22Rv1 (cell line): ENCODE results near the gene EXOSC10.

Source experiments
- H3K27ac ChIP-seq: fragments of 450-650 bp; 2 replicates; pipeline ENCODE4 v1.5.1; 2017
- CTCF ChIP-seq: fragments of 450-650 bp; IDR thresholded peaks from 2 replicates; pipeline ENCODE4 v1.5.1; 2017; ENCODE audit warnings: mild to moderate bottlenecking
- ZFX ChIP-seq: fragments of 450-650 bp; IDR thresholded peaks from 2 replicates; pipeline ENCODE4 v1.6.1; 2017; ENCODE audit warnings: antibody characterized with exemption, borderline replicate concordance

Gene EXOSC10

GRCh38 chr1:11138952-11139351 is 39.3 kb upstream of the EXOSC10 start:
- no peak for TF ChIP-seq ZFX
- H3K27ac ChIP-seq: no peak overlapping the region

DNA sequence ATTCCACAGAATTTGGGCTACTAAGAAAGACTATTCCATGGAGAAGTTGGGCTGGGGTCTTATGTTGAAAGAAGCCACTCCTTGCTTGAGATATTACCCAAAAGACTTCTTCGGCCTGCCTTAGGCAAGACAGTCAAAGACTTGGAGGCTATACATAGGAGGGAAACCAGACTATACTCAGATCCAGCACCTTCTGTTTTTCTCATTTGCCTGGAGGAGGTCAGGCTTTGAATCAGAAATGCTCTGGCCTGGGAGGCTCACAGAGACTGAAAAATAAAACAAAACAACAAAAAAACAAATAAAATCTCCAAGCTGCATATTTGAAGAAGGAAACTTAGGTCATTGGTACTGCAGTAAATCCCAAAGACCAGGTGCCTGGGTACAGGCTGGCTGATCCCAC is 38.4 kb upstream of the EXOSC10 start:
- no peak overlapping the region for H3K27ac ChIP-seq
- TF ChIP-seq ZFX: no peak
- no peak for TF ChIP-seq CTCF

- H3K27ac ChIP-seq: no peak overlapping the region
- TF ChIP-seq ZFX: no peak
- TF ChIP-seq CTCF: no peak
Observed at GRCh38 chr1:11134898-11135266, 35.2 kb upstream of the EXOSC10 start.

DNA sequence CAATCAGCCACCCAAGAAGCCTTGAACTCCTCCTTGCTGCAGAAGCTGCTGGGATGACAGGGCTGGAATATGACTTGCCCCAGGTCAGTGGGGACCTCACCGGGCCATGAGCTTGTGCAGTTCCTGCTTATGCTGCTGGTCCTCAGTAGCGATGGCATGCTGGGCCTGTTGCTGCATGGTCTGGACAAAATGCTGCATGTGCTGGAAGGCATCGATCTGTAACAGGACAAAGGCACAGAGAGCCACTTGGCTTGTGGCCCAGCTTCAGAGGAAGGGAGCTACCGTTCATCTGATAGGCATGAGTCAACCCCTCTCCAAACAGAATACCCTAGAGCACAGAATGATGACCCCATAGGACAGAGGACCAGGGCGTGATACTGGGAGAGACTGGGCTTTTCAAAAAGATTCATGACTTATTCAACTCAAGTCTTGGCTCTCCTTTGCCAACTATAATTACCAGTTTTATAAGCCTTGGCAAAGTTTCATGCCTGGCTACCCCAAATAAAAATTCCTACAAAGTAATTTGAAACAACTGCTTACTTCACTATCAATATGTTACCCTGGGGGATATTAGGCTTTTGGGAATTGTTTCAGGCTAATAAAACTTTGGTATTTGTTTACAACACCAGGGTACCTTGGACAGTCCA is 34.7 kb upstream of the EXOSC10 start:
- TF ChIP-seq CTCF (no peak), ZFX (no peak)
- no peak overlapping the region for H3K27ac ChIP-seq

DNA sequence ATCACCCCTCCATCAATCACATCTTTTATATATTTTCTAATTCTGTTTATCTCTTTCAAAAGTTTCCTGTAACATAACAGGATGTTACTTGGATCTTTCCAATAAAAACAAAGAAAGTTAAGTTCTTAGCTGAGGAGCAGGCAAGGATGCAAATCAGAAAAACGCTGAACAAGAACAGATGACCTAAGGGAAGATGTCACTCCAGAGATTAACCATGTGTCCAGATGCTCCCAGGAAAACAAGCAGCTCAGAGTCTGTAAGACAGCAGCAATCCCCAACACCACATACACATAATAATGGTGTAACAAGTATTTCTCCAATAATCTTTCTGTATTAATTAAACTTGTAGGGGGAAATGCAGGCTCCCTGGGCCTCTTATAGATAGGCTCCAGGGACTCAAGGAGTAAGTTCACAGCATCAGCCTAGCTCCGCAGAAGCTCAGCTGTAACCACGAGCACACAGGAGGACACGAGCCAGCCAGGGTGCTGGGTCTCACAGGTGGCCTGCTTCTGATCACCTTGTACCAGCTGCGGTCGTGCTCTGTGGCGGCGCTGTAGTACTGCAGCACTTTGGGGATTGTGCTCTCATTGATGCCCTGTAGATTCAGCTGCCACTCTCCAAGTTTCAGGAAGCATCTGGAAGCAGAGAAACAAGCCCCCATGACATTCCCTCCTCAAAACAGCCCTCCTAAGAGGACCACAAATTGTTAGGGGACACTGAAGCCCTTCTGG is 33.1 kb upstream of the EXOSC10 start:
- H3K27ac ChIP-seq: no peak overlapping the region

DNA sequence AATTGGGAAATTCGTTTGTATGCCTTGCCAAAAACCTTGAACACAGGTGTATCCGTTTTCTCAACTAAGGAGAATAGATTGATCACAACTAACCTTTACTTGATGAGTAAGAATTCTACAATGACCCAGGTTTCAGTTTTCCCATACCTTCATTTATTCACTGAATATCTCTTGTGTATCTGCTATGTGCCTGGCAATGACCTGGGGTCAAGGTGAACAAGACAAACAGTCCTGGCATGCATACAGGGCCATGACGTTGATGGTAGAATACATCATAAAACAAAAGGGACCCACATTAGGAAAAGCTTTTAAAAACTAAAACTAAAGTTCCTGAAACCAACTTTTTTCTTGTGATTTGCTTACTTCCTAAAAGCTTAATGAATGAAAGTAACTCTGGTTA is 32.1 kb upstream of the EXOSC10 start:
- no peak overlapping the region for H3K27ac ChIP-seq
- TF ChIP-seq CTCF (no peak), ZFX (no peak)

More for the DNA sequence above, 33.1 kb upstream of the EXOSC10 start:
- TF ChIP-seq CTCF: no peak
- TF ChIP-seq ZFX: no peak

GRCh38 chr1:11130406-11130805 is 30.7 kb upstream of the EXOSC10 start:
- TF ChIP-seq ZFX (no peak), CTCF (no peak)
- no peak overlapping the region for H3K27ac ChIP-seq
